ENCODE data around the gene TMEM176B.
"Not testable (repeated sequence)": the region's sequence is repeated elsewhere in the genome, so short reads cannot be mapped to it uniquely, and the experiment has no call there.

TMEM176B gene

GRCh38 chr7:150823043-150823442 is 22.9 kb upstream of the TMEM176B start:
- DNase-seq (ENCODE audit: low spot score): no peak

GRCh38 chr7:150820578-150821198 is 20.5 kb upstream of the TMEM176B start:
- no peak for DNase-seq (ENCODE audit: low spot score)

- DNase-seq (ENCODE audit: low spot score): no peak
These were observed 20.0 kb upstream of the TMEM176B start for GRCh38 chr7:150820148-150820547.

- DNase-seq (ENCODE audit: low spot score): no peak
These were observed 18.8 kb upstream of the TMEM176B start for GRCh38 chr7:150818971-150819370.

- no peak for DNase-seq (ENCODE audit: low spot score)
These were observed 14.3 kb upstream of the TMEM176B start for GRCh38 chr7:150814328-150815001.

- DNase-seq (ENCODE audit: low spot score): not testable (repeated sequence)
These were observed 7.7 kb upstream of the TMEM176B start for GRCh38 chr7:150807616-150808438.

- no peak for DNase-seq (ENCODE audit: low spot score)
These were observed 6.7 kb upstream of the TMEM176B start for GRCh38 chr7:150806863-150807262.

GRCh38 chr7:150806454-150806853 is 6.3 kb upstream of the TMEM176B start:
- DNase-seq (ENCODE audit: low spot score): no peak

GRCh38 chr7:150805864-150806263 is 5.7 kb upstream of the TMEM176B start:
- DNase-seq (ENCODE audit: low spot score): no peak

GRCh38 chr7:150804802-150805201 is 4.6 kb upstream of the TMEM176B start:
- no peak for DNase-seq (ENCODE audit: low spot score)

- no peak for DNase-seq (ENCODE audit: low spot score)
These were observed 3.1 kb upstream of the TMEM176B start for GRCh38 chr7:150803161-150803860.

GRCh38 chr7:150801946-150802771 is 2.0 kb upstream of the TMEM176B start:
- DNase-seq (ENCODE audit: low spot score): no peak

GRCh38 chr7:150801242-150801945 is 1.2 kb upstream of the TMEM176B start:
- DNase-seq (ENCODE audit: low spot score): no peak

GRCh38 chr7:150800581-150801241 is 547 bp upstream of the TMEM176B start, which contains the start of gene TMEM176A:
TSS of gene TMEM176A (plus strand) at chr7:150800769. CDS start at chr7:150801551, 782 bp downstream.
- DNase-seq (ENCODE audit: low spot score): no peak

- no peak for DNase-seq (ENCODE audit: low spot score)
These were observed 1.0 kb downstream of the TMEM176B start for GRCh38 chr7:150799156-150799555.

GRCh38 chr7:150797661-150798060 is 2.5 kb downstream of the TMEM176B start:
- DNase-seq (ENCODE audit: low spot score): no peak

GRCh38 chr7:150793569-150794238 is 6.5 kb downstream of the TMEM176B start:
- no peak for DNase-seq (ENCODE audit: low spot score)

GRCh38 chr7:150791746-150792452 is 8.3 kb downstream of the TMEM176B start:
- no peak for DNase-seq (ENCODE audit: low spot score)

- DNase-seq (ENCODE audit: low spot score): no peak
These were observed 8.9 kb downstream of the TMEM176B start for GRCh38 chr7:150791304-150791703.
